ENCODE data around the gene MET. TPM values are rescaled to one million over a fixed set of nuclear protein-coding genes. Genes with fewer than 3 reads are reported as not detected.

MET gene
- total and polyA plus RNA-seq, 10 of the 15 experiments (the other 5 are each of a cell fraction or from before 2014, with no cell fraction given) = 0.01 to 0.21 TPM; not detected in 8

DNA sequence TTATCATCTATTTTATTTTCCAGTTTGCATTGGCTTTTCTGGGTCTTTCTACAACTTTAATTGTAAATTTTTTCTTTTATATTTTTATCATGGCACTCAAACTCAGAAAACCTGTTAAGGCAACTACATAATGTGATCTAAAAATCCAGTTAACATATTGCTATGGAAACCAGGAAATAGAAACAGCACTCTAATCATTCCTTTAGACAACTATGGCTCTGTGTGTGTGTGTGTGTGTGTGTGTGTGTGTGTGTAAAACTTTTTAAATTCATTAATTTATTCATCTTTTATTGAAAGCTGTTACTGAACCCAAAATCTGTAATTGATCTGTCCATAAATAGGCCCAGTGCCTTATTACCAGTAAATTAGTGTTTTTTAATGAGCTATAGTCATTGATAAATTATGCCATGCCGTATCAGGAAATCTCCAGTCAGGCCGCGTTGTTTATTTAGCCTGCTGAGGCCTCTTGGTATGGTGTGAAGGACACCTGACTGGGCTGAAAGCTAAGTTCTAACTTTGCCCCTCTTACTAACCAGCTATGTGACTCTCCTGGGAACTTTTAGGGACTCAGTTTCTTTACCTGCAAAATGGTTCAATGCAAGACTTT is 1.5 kb upstream of the MET start:
- ATAC-seq = no peak
- SMC1A ChIA-PET (ENCODE audit: uncharacterized antibody, unreplicated experiment) = interaction anchor here (0.6 kb wide), 1 partner anchor 1401 kb away, joined by 3 read pairs; no protein-coding TSS in a partner anchor
- BruUV-seq (replicated peaks) = no TSS peak

GRCh38 chr7:116671111-116671510 is 885 bp upstream of the MET start:
- ATAC-seq = no peak
- ChIA-PET CTCF (interaction anchor here (0.6 kb wide), 1 partner anchor 76 kb away, joined by 3 read pairs; no protein-coding TSS in a partner anchor), POLR2A (no interaction called here), SMC1A (ENCODE audit: uncharacterized antibody, unreplicated experiment) (no interaction called here), RAD21 (ENCODE audit: unreplicated experiment) (no interaction called here)
- TF ChIP-seq SREBF2 (IDR thresholded peaks at IDR 0.05; ENCODE audit: low read length) (no peak), EGR1 (IDR thresholded peaks at IDR 0.05; ENCODE audit: borderline replicate concordance in 1 of 2, low read depth in 2 of 2, low read length in 2 of 2) (no peak)
- TF ChIP-seq, protein P1, sequence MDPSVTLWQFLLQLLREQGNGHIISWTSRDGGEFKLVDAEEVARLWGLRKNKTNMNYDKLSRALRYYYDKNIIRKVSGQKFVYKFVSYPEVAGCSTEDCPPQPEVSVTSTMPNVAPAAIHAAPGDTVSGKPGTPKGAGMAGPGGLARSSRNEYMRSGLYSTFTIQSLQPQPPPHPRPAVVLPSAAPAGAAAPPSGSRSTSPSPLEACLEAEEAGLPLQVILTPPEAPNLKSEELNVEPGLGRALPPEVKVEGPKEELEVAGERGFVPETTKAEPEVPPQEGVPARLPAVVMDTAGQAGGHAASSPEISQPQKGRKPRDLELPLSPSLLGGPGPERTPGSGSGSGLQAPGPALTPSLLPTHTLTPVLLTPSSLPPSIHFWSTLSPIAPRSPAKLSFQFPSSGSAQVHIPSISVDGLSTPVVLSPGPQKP (IDR thresholded peaks at IDR 0.05; ENCODE audit: low read depth, low read length) = no peak
- no peak overlapping the region for H2AFZ ChIP-seq (ENCODE audit: control insufficient read depth, low read depth, low read length)
- 77% methylated on average over 7 of the region's 7 CpGs for WGBS (ENCODE audit: insufficient coverage, insufficient replicate concordance, low lambda C conversion rate, missing lambda C conversion rate)
- no TSS peak for BruUV-seq (replicated peaks)
- no peak overlapping the region for H3K27ac ChIP-seq (ENCODE audit: control insufficient read depth, insufficient read depth)
- no peak overlapping the region; the same call in 1 of the 2 replicates for H3K4me2 ChIP-seq (ENCODE audit: control insufficient read depth, insufficient read depth)
- H3K4me1 ChIP-seq (ENCODE audit: control insufficient read depth, insufficient read depth, low read length) = 0 out of 2 replicates have a peak, but pooled peaks cover 3% of the 10 kb centered on the region
- intact Hi-C loops (cut with micrococcal nuclease; ENCODE audit: unreplicated experiment) = loop anchor here (1.0 kb wide), 1 partner anchor 138 kb away; no protein-coding TSS in a partner anchor
- in situ Hi-C loops (cut with MboI) = no loop called here
- H4K20me1 ChIP-seq (ENCODE audit: control insufficient read depth, insufficient read depth) = no peaks in the 10 kb centered on the region
- H3K79me2 ChIP-seq (ENCODE audit: control insufficient read depth, insufficient read depth, low read length) = no peaks in the 10 kb centered on the region
- H3K9ac ChIP-seq (ENCODE audit: control insufficient read depth, insufficient read depth, low read length) = no peak overlapping the region
- H3K36me3 ChIP-seq (ENCODE audit: control insufficient read depth in 2 of 2, insufficient read depth in 2 of 2, low read length in 1 of 2) = no peaks in the 10 kb centered on the region
- no peak for FAIRE-seq
- peaks cover 11% of the 10 kb centered on the region in 2 experiments for H3K27me3 ChIP-seq (replicated peaks in 1 of 2; ENCODE audit: control insufficient read depth in 2 of 2, insufficient read depth in 2 of 2, low read length in 1 of 2)
- no peaks in the 10 kb centered on the region for H3K9me3 ChIP-seq (replicated peaks; ENCODE audit: control insufficient read depth, insufficient read depth, low read length)
- no peak overlapping the region for H3K4me3 ChIP-seq
- no peak for DNase-seq (ENCODE audit: low read depth, low spot score)

More for the DNA sequence above, 1.5 kb upstream of the MET start:
- intact Hi-C loops (cut with micrococcal nuclease; ENCODE audit: unreplicated experiment) (loop anchor here (1.0 kb wide), 1 partner anchor 139 kb away; no protein-coding TSS in a partner anchor), in situ Hi-C loops (cut with MboI) (no loop called here)
- Histone ChIP-seq H3K9me3 (replicated peaks; ENCODE audit: control insufficient read depth, insufficient read depth, low read length) (no peaks in the 10 kb centered on the region), H3K27me3 (replicated peaks in 1 of 2; ENCODE audit: control insufficient read depth in 2 of 2, insufficient read depth in 2 of 2, low read length in 1 of 2) (peaks cover 11% of the 10 kb centered on the region in 2 experiments), H2AFZ (ENCODE audit: control insufficient read depth, low read depth, low read length) (no peak overlapping the region), H3K79me2 (ENCODE audit: control insufficient read depth, insufficient read depth, low read length) (no peaks in the 10 kb centered on the region), H3K4me2 (ENCODE audit: control insufficient read depth, insufficient read depth) (no peak overlapping the region), H3K9ac (ENCODE audit: control insufficient read depth, insufficient read depth, low read length) (no peak overlapping the region), H3K27ac (ENCODE audit: control insufficient read depth, insufficient read depth) (no peak overlapping the region), H4K20me1 (ENCODE audit: control insufficient read depth, insufficient read depth) (no peaks in the 10 kb centered on the region), H3K4me1 (ENCODE audit: control insufficient read depth, insufficient read depth, low read length) (0 out of 2 replicates have a peak, but pooled peaks cover 3% of the 10 kb centered on the region), H3K4me3 (no peak overlapping the region), H3K36me3 (ENCODE audit: control insufficient read depth in 2 of 2, insufficient read depth in 2 of 2, low read length in 1 of 2) (no peaks in the 10 kb centered on the region)
- WGBS (ENCODE audit: insufficient coverage, insufficient replicate concordance, low lambda C conversion rate, missing lambda C conversion rate) = 100% methylated on average over 3 of the region's 3 CpGs
- POLR2A ChIA-PET = no interaction called here
- RAD21 ChIA-PET (ENCODE audit: unreplicated experiment) = no interaction called here
- TF ChIP-seq PAX8 (IDR thresholded peaks at IDR 0.05) (no peak), TCF7 (IDR thresholded peaks at IDR 0.05; ENCODE audit: borderline replicate concordance) (no peak), IRF4 (IDR thresholded peaks at IDR 0.05; ENCODE audit: low read depth, low read length) (no peak), USF2 (IDR thresholded peaks at IDR 0.05; ENCODE audit: borderline replicate concordance, low read depth, low read length) (no peak), ZNF384 (IDR thresholded peaks at IDR 0.05; ENCODE audit: borderline replicate concordance, low read depth, low read length) (no peak), RCOR1 (conservative IDR thresholded peaks at IDR 0.05; ENCODE audit: low read depth, low read length) (no peak), CHD4 (IDR thresholded peaks at IDR 0.05) (no peak)
- FAIRE-seq = no peak
- CTCF ChIA-PET = interaction anchor here (1.5 kb wide), 1 partner anchor 79 kb away, joined by 4 read pairs; no protein-coding TSS in a partner anchor
- no peak for DNase-seq (ENCODE audit: low read depth, low spot score)
